AG08395 (cell line): ENCODE data around the gene OR52N4.
"Not testable (repeated sequence)": the region's sequence is repeated elsewhere in the genome, so short reads cannot be mapped to it uniquely, and the experiment has no call there.

Source experiments
- DNase-seq: peaks from one replicate; pipeline ENCODE4 v3.0.0; 2012; ENCODE audit warnings: mixed read lengths, low spot score

Gene OR52N4

GRCh38 chr11:5753943-5754342 lies at the start of gene OR52N4:
TSS of gene OR52N4 (plus strand) at chr11:5754243. CDS start at chr11:5754741, 498 bp downstream.
- DNase-seq = no peak

GRCh38 chr11:5705688-5706087 lies 48.4 kb upstream of the OR52N4 start:
- DNase-seq = no peak

GRCh38 chr11:5712507-5712906 lies 41.5 kb upstream of the OR52N4 start:
- no peak for DNase-seq

DNA sequence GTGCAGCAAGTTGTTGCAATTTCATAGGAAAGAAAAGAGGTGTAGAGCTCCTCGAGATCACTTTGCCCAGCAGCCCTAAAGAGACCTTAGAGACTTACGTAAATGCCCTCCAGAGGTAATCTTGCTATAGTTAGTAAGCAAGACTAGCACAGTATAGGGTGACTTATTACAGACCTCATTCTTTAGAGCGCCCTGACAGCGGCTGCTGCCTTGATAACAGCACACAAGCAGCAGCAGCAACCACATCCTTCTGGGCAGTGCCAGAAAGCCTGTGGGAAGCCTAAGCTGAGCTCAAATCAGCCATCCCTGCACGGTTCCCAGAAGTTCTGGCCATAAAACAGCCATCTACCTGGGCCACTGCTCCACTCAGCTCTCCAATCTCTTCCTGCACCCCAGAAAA lies 40.3 kb upstream of the OR52N4 start:
- no peak for DNase-seq

DNA sequence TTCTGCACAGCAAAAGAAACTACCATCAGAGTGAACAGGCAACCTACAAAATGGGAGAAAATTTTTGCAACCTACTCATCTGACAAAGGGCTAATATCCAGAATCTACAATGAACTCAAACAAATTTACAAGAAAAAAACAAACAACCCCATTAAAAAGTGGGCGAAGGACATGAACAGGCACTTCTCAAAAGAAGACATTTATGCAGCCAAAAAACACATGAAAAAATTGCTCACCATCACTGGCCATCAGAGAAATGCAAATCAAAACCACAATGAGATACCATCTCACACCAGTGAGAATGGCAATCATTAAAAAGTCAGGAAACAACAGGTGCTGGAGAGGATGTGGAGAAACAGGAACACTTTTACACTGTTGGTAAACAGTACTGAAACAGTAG lies 37.5 kb upstream of the OR52N4 start:
- not testable (repeated sequence) for DNase-seq

DNA sequence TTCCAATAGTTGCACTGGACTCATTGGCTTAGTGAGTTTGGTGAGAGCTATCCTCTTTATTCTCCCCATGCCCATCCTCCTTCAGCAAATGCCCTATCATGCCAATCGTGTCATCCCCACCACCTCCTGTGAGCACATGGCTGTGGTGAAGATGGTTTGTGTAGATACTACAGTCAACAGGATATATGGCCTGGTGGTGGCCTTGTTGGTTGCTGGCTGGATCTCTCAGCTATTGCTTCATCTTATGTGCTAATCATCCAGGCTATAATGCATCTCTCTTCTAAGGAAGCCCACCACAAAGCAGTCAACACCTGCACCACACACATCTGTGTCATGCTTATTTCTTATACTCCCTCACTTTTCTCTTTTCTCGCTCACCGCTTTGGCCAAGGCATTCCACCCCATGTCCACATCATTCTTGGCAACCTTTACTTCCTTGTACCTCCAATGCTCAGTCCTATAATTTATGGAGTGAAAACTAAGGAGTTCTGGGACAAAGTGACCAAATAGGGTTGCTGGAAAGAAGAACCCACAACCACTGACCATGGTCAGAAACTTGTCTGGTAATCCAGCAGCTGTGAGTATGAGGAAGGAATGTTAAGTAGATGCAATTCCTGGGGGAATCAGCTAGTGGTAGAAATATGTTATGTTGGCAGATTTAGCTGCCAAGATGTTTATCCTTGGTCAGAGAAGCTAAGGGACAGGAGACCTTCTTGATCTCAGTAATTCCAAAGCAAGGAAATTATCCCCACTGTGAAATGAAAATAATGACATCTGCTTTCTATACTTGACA lies 34.1 kb upstream of the OR52N4 start:
- peak; percentile 6 for DNase-seq

GRCh38 chr11:5722622-5723021 lies 31.4 kb upstream of the OR52N4 start:
- no peak for DNase-seq

- DNase-seq = no peak
Measured at GRCh38 chr11:5726351-5726750, 27.7 kb upstream of the OR52N4 start.

GRCh38 chr11:5727691-5728090 lies 26.4 kb upstream of the OR52N4 start:
- DNase-seq = no peak

DNA sequence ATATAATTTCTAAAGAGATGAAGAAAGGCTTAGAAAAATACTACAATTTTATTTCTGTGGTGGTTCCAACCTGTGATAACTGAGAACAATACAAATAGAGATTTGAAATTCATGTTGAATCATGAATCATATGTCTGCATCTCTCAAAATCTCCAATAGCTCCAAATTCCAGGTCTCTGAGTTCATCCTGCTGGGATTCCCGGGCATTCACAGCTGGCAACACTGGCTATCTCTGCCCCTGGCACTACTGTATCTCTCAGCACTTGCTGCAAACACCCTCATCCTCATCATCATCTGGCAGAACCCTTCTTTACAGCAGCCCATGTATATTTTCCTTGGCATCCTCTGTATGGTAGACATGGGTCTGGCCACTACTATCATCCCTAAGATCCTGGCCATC lies 17.6 kb upstream of the OR52N4 start, which contains the start of gene OR56B1:
TSS of gene OR56B1 (plus strand) at position 53 of the 400 bp plus-strand sequence. CDS start at position 122, 69 bp downstream.
- DNase-seq = no peak

DNA sequence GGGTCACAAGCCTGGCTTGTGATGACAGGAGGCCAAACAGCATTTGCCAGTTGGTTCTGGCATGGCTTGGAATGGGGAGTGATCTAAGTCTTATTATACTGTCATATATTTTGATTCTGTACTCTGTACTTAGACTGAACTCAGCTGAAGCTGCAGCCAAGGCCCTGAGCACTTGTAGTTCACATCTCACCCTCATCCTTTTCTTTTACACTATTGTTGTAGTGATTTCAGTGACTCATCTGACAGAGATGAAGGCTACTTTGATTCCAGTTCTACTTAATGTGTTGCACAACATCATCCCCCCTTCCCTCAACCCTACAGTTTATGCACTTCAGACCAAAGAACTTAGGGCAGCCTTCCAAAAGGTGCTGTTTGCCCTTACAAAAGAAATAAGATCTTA lies 17.0 kb upstream of the OR52N4 start:
- no peak for DNase-seq

GRCh38 chr11:5737670-5738392 lies 16.2 kb upstream of the OR52N4 start:
- DNase-seq = no peak

- DNase-seq = no peak
Measured at GRCh38 chr11:5738431-5738830, 15.6 kb upstream of the OR52N4 start.

DNA sequence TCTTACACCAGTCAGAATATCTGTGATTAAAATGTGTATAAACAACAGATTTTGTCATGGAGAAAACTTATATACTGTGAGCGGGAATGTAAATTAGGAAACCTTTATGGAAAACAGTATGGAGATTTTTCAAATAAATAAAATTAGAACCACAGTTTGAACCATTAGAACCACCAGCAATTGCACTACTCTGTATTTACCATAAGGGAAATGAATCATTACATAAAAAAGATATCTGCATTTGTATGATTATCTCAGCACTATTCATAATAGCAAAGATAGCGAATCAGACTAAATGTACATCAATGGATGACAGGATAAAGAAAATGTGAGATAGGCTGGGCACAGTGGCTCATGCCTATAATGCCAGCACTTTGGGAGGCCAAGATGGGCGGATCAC lies 7.4 kb upstream of the OR52N4 start:
- no peak for DNase-seq

- DNase-seq = no peak
Measured at GRCh38 chr11:5749836-5750235, 4.2 kb upstream of the OR52N4 start.

GRCh38 chr11:5767056-5767455 lies 13.0 kb downstream of the OR52N4 start:
- DNase-seq = no peak

DNA sequence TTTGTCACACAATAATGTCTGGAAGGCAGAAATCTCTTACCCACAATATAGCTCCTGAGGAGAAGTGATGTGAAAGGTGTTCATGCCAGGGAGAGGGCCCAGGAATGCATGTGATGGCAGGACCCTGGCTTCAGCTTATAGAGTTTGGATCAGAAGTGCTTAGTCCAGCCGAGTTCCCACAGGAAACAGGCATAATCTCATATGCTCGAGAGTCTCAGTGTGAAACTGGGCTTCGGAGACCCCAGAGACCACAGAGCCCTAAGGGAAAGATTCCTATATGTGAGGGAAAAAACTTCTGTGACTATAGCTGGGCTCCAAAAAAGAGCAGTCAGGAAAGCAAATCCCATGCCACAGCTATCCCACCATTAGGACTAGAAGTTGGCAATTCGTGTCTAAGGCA lies 29.2 kb downstream of the OR52N4 start, which contains the start of gene OR52N5:
TSS of gene OR52N5 (minus strand) at position 101 of the 400 bp plus-strand sequence. CDS start 4,721 bp downstream, outside the sequence.
- DNase-seq = no peak

DNA sequence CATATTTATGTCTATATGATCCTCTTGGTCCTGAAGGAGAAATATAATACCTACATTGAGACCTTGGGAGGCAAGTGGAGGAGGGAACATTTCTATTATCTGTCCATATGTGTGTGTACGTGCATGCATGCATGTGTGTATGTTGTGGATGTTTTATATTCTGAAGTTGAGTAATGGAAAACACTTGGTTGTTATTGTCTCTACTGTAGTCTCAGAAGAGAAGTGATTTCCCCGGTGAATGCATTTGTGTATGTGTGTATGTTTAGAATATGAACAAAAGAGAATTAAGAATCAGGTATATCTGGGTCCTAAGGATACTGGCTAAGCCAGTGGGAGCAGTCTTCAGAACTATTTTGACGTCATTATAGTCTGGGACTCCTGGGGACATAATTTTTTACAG lies 37.1 kb downstream of the OR52N4 start, which contains the start of gene OR52N1:
TSS of gene OR52N1 (minus strand) at position 101 of the 400 bp plus-strand sequence. CDS start 2,449 bp downstream, outside the sequence.
- no peak for DNase-seq

DNA sequence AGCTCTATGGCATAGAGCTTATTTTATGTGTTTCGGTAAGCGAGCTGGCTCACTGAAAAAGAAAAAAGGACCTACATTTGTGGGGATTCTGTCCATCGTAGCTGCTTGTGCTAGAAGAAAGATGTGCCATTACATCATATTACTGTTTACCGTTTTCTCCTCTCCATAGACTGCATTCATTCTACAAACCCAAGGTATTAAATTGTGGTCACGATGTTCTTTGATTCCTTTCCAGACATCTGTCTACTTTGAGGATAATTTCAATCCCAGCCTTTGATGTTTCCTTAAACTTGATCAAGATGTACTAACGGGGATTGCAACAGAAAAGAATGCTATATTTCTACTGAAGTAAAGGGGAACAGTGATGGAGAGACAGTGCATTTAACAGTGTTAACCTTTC lies 42.5 kb downstream of the OR52N4 start:
- DNase-seq = no peak

GRCh38 chr11:5803982-5804381 lies 49.9 kb downstream of the OR52N4 start:
- DNase-seq = no peak
